ENCODE results near the gene MRLN.

MRLN gene

DNA sequence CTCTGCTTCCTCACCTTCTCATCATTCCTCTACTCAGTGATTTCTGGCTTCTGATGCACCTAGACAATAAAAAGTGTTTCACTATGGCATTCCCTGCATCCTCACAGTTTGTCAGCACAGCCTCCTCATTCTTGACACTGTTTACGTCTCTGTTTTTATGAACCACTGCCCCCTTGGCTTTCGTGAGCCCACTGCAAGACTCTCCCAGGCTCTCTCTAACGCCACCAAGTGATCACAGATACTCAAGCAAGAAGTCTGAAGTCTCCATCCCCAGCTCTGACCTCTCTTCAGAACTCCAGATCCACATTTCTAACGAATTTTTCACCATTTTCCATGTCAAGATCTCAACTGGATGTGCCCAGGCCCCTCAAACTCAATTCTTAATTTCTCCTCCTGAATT lies 52.5 kb downstream of the MRLN start:
- in situ Hi-C loops (cut with MboI; ENCODE audit: low sequenced_read_pairs, unreplicated experiment) = no loop called here
- no peak for DNase-seq (ENCODE audit: low spot score)
- no peak for TF ChIP-seq CTCF (IDR thresholded peaks at IDR 0.05; ENCODE audit: borderline replicate concordance, control extremely low read depth, extremely low read depth, insufficient read depth, missing control alignments)

DNA sequence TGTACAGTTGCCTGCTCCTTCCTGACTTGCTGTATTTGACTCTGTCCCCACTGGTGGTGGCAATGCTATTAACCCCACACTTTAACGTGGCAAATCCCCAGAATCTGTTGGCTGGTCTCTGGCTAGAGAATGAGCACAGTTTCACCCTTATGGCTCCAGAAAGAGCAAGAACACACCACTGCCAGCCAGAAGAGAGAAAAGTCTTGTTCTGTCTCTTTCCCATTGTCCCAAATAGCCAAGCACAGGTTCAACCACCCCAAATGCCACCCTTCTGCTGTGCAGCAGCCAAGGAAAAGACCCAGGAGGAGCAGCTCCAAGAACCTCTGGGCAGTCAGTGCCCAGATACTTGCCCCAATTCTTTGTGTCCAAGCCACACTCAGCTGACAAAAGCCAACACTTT lies 54.9 kb downstream of the MRLN start:
- DNase-seq (ENCODE audit: low spot score) = no peak
- in situ Hi-C loops (cut with MboI; ENCODE audit: low sequenced_read_pairs, unreplicated experiment) = no loop called here
- no peak for TF ChIP-seq CTCF (IDR thresholded peaks at IDR 0.05; ENCODE audit: borderline replicate concordance, control extremely low read depth, extremely low read depth, insufficient read depth, missing control alignments)

GRCh38 chr10:59695637-59696036 lies 57.6 kb downstream of the MRLN start:
- DNase-seq (ENCODE audit: low spot score) = no peak
- no peak for TF ChIP-seq CTCF (IDR thresholded peaks at IDR 0.05; ENCODE audit: borderline replicate concordance, control extremely low read depth, extremely low read depth, insufficient read depth, missing control alignments)
- in situ Hi-C loops (cut with MboI; ENCODE audit: low sequenced_read_pairs, unreplicated experiment) = no loop called here

DNA sequence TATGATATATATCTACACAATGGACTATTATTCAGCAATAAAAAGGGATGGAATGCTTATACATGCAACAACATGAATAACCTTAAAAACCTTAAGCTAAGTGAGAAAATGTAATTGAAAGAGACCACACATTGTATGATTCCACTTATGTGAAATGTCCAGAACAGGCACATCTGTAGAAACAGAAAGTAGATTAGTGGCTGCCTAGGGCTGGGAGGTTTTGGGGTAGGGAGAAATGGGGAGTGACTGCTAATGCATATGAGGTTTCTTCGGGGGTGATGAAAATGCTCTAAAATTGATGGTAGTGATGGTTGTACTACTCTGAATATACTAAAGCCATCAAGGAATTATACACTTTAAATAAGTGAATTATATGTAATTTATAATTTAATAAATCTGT lies 58.3 kb downstream of the MRLN start:
- DNase-seq (ENCODE audit: low spot score) = no peak
- TF ChIP-seq CTCF (IDR thresholded peaks at IDR 0.05; ENCODE audit: borderline replicate concordance, control extremely low read depth, extremely low read depth, insufficient read depth, missing control alignments) = no peak
- in situ Hi-C loops (cut with MboI; ENCODE audit: low sequenced_read_pairs, unreplicated experiment) = no loop called here

GRCh38 chr10:59692113-59692512 lies 61.1 kb downstream of the MRLN start:
- DNase-seq (ENCODE audit: low spot score) = no peak
- in situ Hi-C loops (cut with MboI; ENCODE audit: low sequenced_read_pairs, unreplicated experiment) = no loop called here
- no peak for TF ChIP-seq CTCF (IDR thresholded peaks at IDR 0.05; ENCODE audit: borderline replicate concordance, control extremely low read depth, extremely low read depth, insufficient read depth, missing control alignments)

GRCh38 chr10:59688921-59689351 lies 64.3 kb downstream of the MRLN start:
- no peak for TF ChIP-seq CTCF (IDR thresholded peaks at IDR 0.05; ENCODE audit: borderline replicate concordance, control extremely low read depth, extremely low read depth, insufficient read depth, missing control alignments)
- DNase-seq (ENCODE audit: low spot score) = no peak
- in situ Hi-C loops (cut with MboI; ENCODE audit: low sequenced_read_pairs, unreplicated experiment) = no loop called here

GRCh38 chr10:59687657-59688056 lies 65.6 kb downstream of the MRLN start:
- TF ChIP-seq CTCF (IDR thresholded peaks at IDR 0.05; ENCODE audit: borderline replicate concordance, control extremely low read depth, extremely low read depth, insufficient read depth, missing control alignments) = no peak
- in situ Hi-C loops (cut with MboI; ENCODE audit: low sequenced_read_pairs, unreplicated experiment) = no loop called here
- no peak for DNase-seq (ENCODE audit: low spot score)

All from GM13976 (cell line).